HepG2 (cell line): ENCODE results near the gene SRRM3. TPM values are rescaled to one million over a fixed set of nuclear protein-coding genes. Genes with fewer than 3 reads are reported as not detected.

Source experiments
- DZIP1 ChIP-seq: sonication (generic); formaldehyde crosslinking; IDR thresholded peaks from 2 replicates; pipeline ENCODE4 v1.5.0; 2020; ENCODE audit warnings: mild to moderate bottlenecking, missing genetic modification reagents
- EEA1 ChIP-seq: sonication (generic); formaldehyde crosslinking; IDR thresholded peaks from 2 replicates; pipeline ENCODE4 v1.5.1; 2020; ENCODE audit warnings: mild to moderate bottlenecking, missing genetic modification reagents, borderline replicate concordance
- MXD3 ChIP-seq: IDR thresholded peaks from 2 replicates; pipeline ENCODE4 v1.6.1; 2016; ENCODE audit warnings: mild to moderate bottlenecking, missing biosample characterization, missing genetic modification reagents
- MZF1 ChIP-seq: sonication (generic); formaldehyde crosslinking; IDR thresholded peaks from 2 replicates; pipeline ENCODE4 v1.8.1; 2023; ENCODE audit warnings: mild to moderate bottlenecking, missing genetic modification reagents, borderline replicate concordance
- NFIC ChIP-seq: IDR thresholded peaks from 2 replicates; pipeline ENCODE4 v1.6.1; 2012; ENCODE audit warnings: mild to moderate bottlenecking, low read length, inconsistent platforms
- RBAK ChIP-seq: sonication (generic); formaldehyde crosslinking; IDR thresholded peaks from 2 replicates; pipeline ENCODE4 v1.5.1; 2020; ENCODE audit warnings: mild to moderate bottlenecking, missing genetic modification reagents
- REL ChIP-seq: sonication (generic); formaldehyde crosslinking; conservative IDR thresholded peaks from 2 replicates; pipeline ENCODE4 v1.8.0; 2022; ENCODE audit warnings: mild to moderate bottlenecking, missing genetic modification reagents, moderate library complexity
- RNF2 ChIP-seq: fragments of 450-650 bp; conservative IDR thresholded peaks from 2 replicates; pipeline ENCODE4 v1.6.1; 2016; ENCODE audit warnings: low read depth
- SALL2 ChIP-seq: sonication (generic); formaldehyde crosslinking; IDR thresholded peaks from 2 replicates; pipeline ENCODE4 v1.8.1; 2023; ENCODE audit warnings: mild to moderate bottlenecking, missing genetic modification reagents, inconsistent platforms
- SMARCE1 ChIP-seq: fragments of 450-650 bp; IDR thresholded peaks from 2 replicates; pipeline ENCODE4 v1.6.1; 2017; ENCODE audit warnings: borderline replicate concordance
- SOX6 ChIP-seq, 2 experiments: fragments of 450-650 bp in 1 of 2; sonication (generic) in 1 of 2; formaldehyde crosslinking in 1 of 2; IDR thresholded peaks; 2 replicates each; pipeline versions ENCODE4 v1.4.0 to v1.6.1; 2017 to 2020; ENCODE audit warnings: antibody characterized with exemption in 1 of 2, mild to moderate bottlenecking in 1 of 2, missing genetic modification reagents in 1 of 2
- TMF1 ChIP-seq: sonication (generic); formaldehyde crosslinking; IDR thresholded peaks from 2 replicates; pipeline ENCODE4 v1.8.1; 2022; ENCODE audit warnings: low read depth, missing genetic modification reagents
- USF2 ChIP-seq, 2 experiments: sonication (generic) in 1 of 2; formaldehyde crosslinking in 1 of 2; IDR thresholded peaks; 2 replicates each; pipeline versions ENCODE4 v1.5.1 to v1.6.1; 2011 to 2020; ENCODE audit warnings: borderline replicate concordance in 1 of 2, low read depth in 1 of 2, low read length in 1 of 2, mild to moderate bottlenecking in 1 of 2, missing genetic modification reagents in 1 of 2, moderate library complexity in 1 of 2
- ZFAT ChIP-seq: sonication (generic); formaldehyde crosslinking; conservative IDR thresholded peaks from 2 replicates; pipeline ENCODE4 v1.8.1; 2023; ENCODE audit warnings: missing genetic modification reagents, inconsistent platforms
- ZKSCAN5 ChIP-seq: sonication (generic); formaldehyde crosslinking; IDR thresholded peaks from 2 replicates; pipeline ENCODE4 v1.5.1; 2020; ENCODE audit warnings: mild to moderate bottlenecking, missing genetic modification reagents
- ZNF44 ChIP-seq: sonication (generic); formaldehyde crosslinking; IDR thresholded peaks from 2 replicates; pipeline ENCODE4 v1.5.1; 2020; ENCODE audit warnings: mild to moderate bottlenecking, missing genetic modification reagents
- ZNF547 ChIP-seq: sonication (generic); formaldehyde crosslinking; IDR thresholded peaks from 2 replicates; pipeline ENCODE4 v1.5.1; 2020; ENCODE audit warnings: mild to moderate bottlenecking, missing genetic modification reagents
- ZNF770 ChIP-seq: sonication (generic); formaldehyde crosslinking; IDR thresholded peaks from 2 replicates; pipeline ENCODE4 v1.5.0; 2020; ENCODE audit warnings: mild to moderate bottlenecking, missing genetic modification reagents
- ZNF790 ChIP-seq: sonication (generic); formaldehyde crosslinking; IDR thresholded peaks from 2 replicates; pipeline ENCODE4 v1.8.0; 2022; ENCODE audit warnings: missing genetic modification reagents, mild to moderate bottlenecking, borderline replicate concordance
- polyA plus RNA-seq, 8 experiments: library from polyadenylated mRNA; depleted of rRNA in 3 of 8; stranded (reverse) in 7 of 8; unstranded in 1 of 8; fragments of >200 nt; fragmentation: Illumina TruSeq in 4 of 8; extraction: Trizol in 4 of 8; gene quantifications; 2 replicates each; pipeline versions ENCODE4 v1.2.1 to v1.2.3, GENCODE V29; 2011 to 2016; ENCODE audit warnings: low read depth in 4 of 8, missing spikeins in 1 of 8, mixed read lengths in 1 of 8; ENCODE audit not compliant: insufficient read depth in 1 of 8
- total RNA-seq, 5 experiments: library from RNA; depleted of rRNA; stranded (reverse); fragments of >200 nt; fragmentation: Illumina TruSeq; extraction: Trizol; gene quantifications; 2 replicates each; pipeline ENCODE4 v1.2.3, GENCODE V29; 2016; ENCODE audit warnings: low read depth in 1 of 5

The SRRM3 gene
- total and polyA plus RNA-seq, 2 of the 13 experiments (the other 11 are each of a cell fraction or from before 2014, with no cell fraction given), result 0.13 to 0.54 TPM

- TF ChIP-seq RNF2 (no peak), ZNF770 (no peak), MZF1 (CRISPR knock-in tag) (no peak), SALL2 (CRISPR knock-in tag) (0 out of 2 replicates have a peak, but pooled peaks have one; percentile 32), ZNF547 (CRISPR knock-in tag) (no peak), ZKSCAN5 (CRISPR knock-in tag) (no peak), MXD3 (CRISPR knock-in tag) (no peak), RBAK (CRISPR knock-in tag) (no peak), TMF1 (CRISPR knock-in tag) (no peak), SOX6 (IDR thresholded peaks at IDR 0.05) (no peak), SOX6 (CRISPR knock-in tag; IDR thresholded peaks at IDR 0.05) (0 out of 2 replicates have a peak, but pooled peaks have one; percentile 7), EEA1 (0 out of 2 replicates have a peak, but pooled peaks have one; percentile 60), SMARCE1 (no peak), REL (CRISPR knock-in tag) (no peak), ZNF790 (CRISPR knock-in tag) (0 out of 2 replicates have a peak, but pooled peaks have one; percentile 12), ZFAT (CRISPR knock-in tag) (no peak), USF2 (IDR thresholded peaks at IDR 0.05; ENCODE audit: low read depth, low read length) (no peak), USF2 (CRISPR knock-in tag; IDR thresholded peaks at IDR 0.05; ENCODE audit: borderline replicate concordance) (no peak), NFIC (no peak), DZIP1 (CRISPR knock-in tag) (0 out of 2 replicates have a peak, but pooled peaks have one; percentile 14), ZNF44 (CRISPR knock-in tag) (no peak)
Observed at GRCh38 chr7:76316984-76317781, 115.5 kb downstream of the SRRM3 start (continued).
